Liver (tissue), 9 donors: ENCODE data around the gene COL19A1. TPM values are rescaled to one million over a fixed set of nuclear protein-coding genes. Genes with fewer than 3 reads are reported as not detected.

Experiments used
- DNase-seq: peaks from one replicate; pipeline ENCODE4 v3.0.0-alpha.2; 2017; ENCODE audit warnings: low spot score
- H3K27ac ChIP-seq, 2 donors: one replicate each; pipeline ENCODE4 v1.7.0; 2013; ENCODE audit warnings: inconsistent platforms in 2 of 2, low read length in 2 of 2, control low read depth in 1 of 2, low read depth in 1 of 2, mild to moderate bottlenecking in 1 of 2
- H3K27me3 ChIP-seq, 4 donors: one replicate each; pipeline versions ENCODE4 v1.6.1 to v1.7.0; 2013; ENCODE audit warnings: low read length in 3 of 4, inconsistent platforms in 1 of 4, mild to moderate bottlenecking in 1 of 4, moderate library complexity in 1 of 4; ENCODE audit not compliant: control insufficient read depth in 4 of 4, insufficient read depth in 4 of 4
- H3K36me3 ChIP-seq, 4 donors: one replicate each; pipeline versions ENCODE4 v1.6.1 to v1.7.0; 2013; ENCODE audit warnings: low read length in 3 of 4, mild to moderate bottlenecking in 3 of 4, low read depth in 1 of 4, moderate library complexity in 1 of 4; ENCODE audit not compliant: control insufficient read depth in 4 of 4, insufficient read depth in 3 of 4
- H3K4me1 ChIP-seq, 4 donors: one replicate each; pipeline versions ENCODE4 v1.6.1 to v1.7.0; 2013; ENCODE audit warnings: low read length in 3 of 4, mild to moderate bottlenecking in 3 of 4, moderate library complexity in 1 of 4; ENCODE audit not compliant: control insufficient read depth in 4 of 4, insufficient read depth in 4 of 4
- H3K4me3 ChIP-seq, 3 donors: one replicate each; pipeline versions ENCODE4 v1.6.1 to v1.7.0; 2013; ENCODE audit warnings: low read length in 3 of 3, control low read depth in 1 of 3, low read depth in 1 of 3, mild to moderate bottlenecking in 1 of 3
- H3K9ac ChIP-seq, 2 donors: one replicate each; pipeline ENCODE4 v1.7.0; 2013; ENCODE audit warnings: low read length in 2 of 2, mild to moderate bottlenecking in 2 of 2, moderate library complexity in 2 of 2, control low read depth in 1 of 2, low read depth in 1 of 2
- H3K9me3 ChIP-seq, 4 donors: one replicate each; pipeline versions ENCODE4 v1.6.1 to v1.7.0; 2013; ENCODE audit warnings: low read length in 3 of 4; ENCODE audit not compliant: control insufficient read depth in 4 of 4
- EGR1 ChIP-seq, 2 donors: IDR thresholded peaks; 2 replicates each; pipeline ENCODE4 v1.6.1; 2016 to 2018; ENCODE audit warnings: antibody characterized with exemption in 2 of 2, low read depth in 2 of 2
- FOXA1 ChIP-seq: IDR thresholded peaks from 2 replicates; pipeline ENCODE4 v1.6.1; 2016; ENCODE audit warnings: antibody characterized with exemption
- FOXA2 ChIP-seq: IDR thresholded peaks from 2 replicates; pipeline ENCODE4 v1.6.1; 2016; ENCODE audit warnings: antibody characterized with exemption
- GABPA ChIP-seq, 2 donors: IDR thresholded peaks in 1 of 2; conservative IDR thresholded peaks in 1 of 2; 2 replicates each; pipeline ENCODE4 v1.6.1; 2016; ENCODE audit warnings: antibody characterized with exemption in 2 of 2, mild to moderate bottlenecking in 1 of 2, moderate library complexity in 1 of 2
- HNF4G ChIP-seq: IDR thresholded peaks from 2 replicates; pipeline ENCODE4 v1.6.1; 2016; ENCODE audit warnings: antibody characterized with exemption
- JUND ChIP-seq, 2 donors: IDR thresholded peaks; 2 replicates each; pipeline ENCODE4 v1.6.1; 2016; ENCODE audit warnings: antibody characterized with exemption in 2 of 2
- NR2F2 ChIP-seq: IDR thresholded peaks from 2 replicates; pipeline ENCODE4 v1.6.1; 2016; ENCODE audit warnings: antibody characterized with exemption
- RAD21 ChIP-seq, 2 donors: IDR thresholded peaks; 2 replicates each; pipeline ENCODE4 v1.6.1; 2016; ENCODE audit warnings: antibody characterized with exemption in 2 of 2, mild to moderate bottlenecking in 2 of 2
- RXRA ChIP-seq, 2 donors: IDR thresholded peaks; 2 replicates each; pipeline ENCODE4 v1.6.1; 2017 to 2018; ENCODE audit warnings: antibody characterized with exemption in 2 of 2, mild to moderate bottlenecking in 1 of 2
- SP1 ChIP-seq: IDR thresholded peaks from 2 replicates; pipeline ENCODE4 v1.6.1; 2018; ENCODE audit warnings: antibody characterized with exemption, mild to moderate bottlenecking
- TAF1 ChIP-seq: conservative IDR thresholded peaks from 2 replicates; pipeline ENCODE4 v1.6.1; 2016; ENCODE audit warnings: antibody characterized with exemption, mild to moderate bottlenecking
- YY1 ChIP-seq: IDR thresholded peaks from 2 replicates; pipeline ENCODE4 v1.6.1; 2016; ENCODE audit warnings: antibody characterized with exemption, mild to moderate bottlenecking
- WGBS: extraction: QIAGEN DNeasy Blood & Tissue Kit; methylation state at CpG from one replicate; pipeline ENCODE4 v1.1.7; 2013; 5-methylcytosine and 5-hydroxymethylcytosine counted together
- polyA plus RNA-seq, 2 donors: library from polyadenylated mRNA; stranded (reverse) in 1 of 2; unstranded in 1 of 2; fragments of 200-250 nt in 1 of 2; fragments of >200 nt in 1 of 2; fragmentation: Nextera tagmentation in 1 of 2; extraction: Ambion mirVana in 1 of 2; gene quantifications; one replicate each; pipeline versions ENCODE4 v1.2.1 to v1.2.3, GENCODE V29; 2013 to 2015
- total RNA-seq, 2 donors: library from RNA; depleted of rRNA; stranded (reverse); fragments of >200 nt; gene quantifications; one replicate each; pipeline ENCODE4 v1.2.3, GENCODE V29; 2014
- TF ChIP-seq, protein P1 (sequence below): IDR thresholded peaks from 2 replicates; pipeline ENCODE4 v1.6.1; 2016; ENCODE audit warnings: antibody characterized with exemption
- TF ChIP-seq, protein P2 (sequence below): IDR thresholded peaks from 2 replicates; pipeline ENCODE4 v1.6.1; 2016; ENCODE audit warnings: antibody characterized with exemption
- TF ChIP-seq, protein P3 (sequence below): fragments of 150-350 bp; IDR thresholded peaks from 2 replicates; pipeline ENCODE4 v1.5.1; 2017; ENCODE audit warnings: improper control_type of control experiment, low read depth, low read length; ENCODE audit not compliant: missing input control
- TF ChIP-seq, protein P4 (sequence below): IDR thresholded peaks from 2 replicates; pipeline ENCODE4 v1.6.1; 2016; ENCODE audit warnings: antibody characterized with exemption, mild to moderate bottlenecking
- TF ChIP-seq, protein P5 (sequence below): IDR thresholded peaks from 2 replicates; pipeline ENCODE4 v1.6.1; 2016; ENCODE audit warnings: antibody characterized with exemption
- donor health status: healthy.
- donor health status: healthy.
- donor health status: healthy.
- donor health status: healthy.
- donor health status: healthy.

COL19A1 gene
- total and polyA plus RNA-seq, 4 donors, result 0.25 to 0.51 TPM; not detected in 2

DNA sequence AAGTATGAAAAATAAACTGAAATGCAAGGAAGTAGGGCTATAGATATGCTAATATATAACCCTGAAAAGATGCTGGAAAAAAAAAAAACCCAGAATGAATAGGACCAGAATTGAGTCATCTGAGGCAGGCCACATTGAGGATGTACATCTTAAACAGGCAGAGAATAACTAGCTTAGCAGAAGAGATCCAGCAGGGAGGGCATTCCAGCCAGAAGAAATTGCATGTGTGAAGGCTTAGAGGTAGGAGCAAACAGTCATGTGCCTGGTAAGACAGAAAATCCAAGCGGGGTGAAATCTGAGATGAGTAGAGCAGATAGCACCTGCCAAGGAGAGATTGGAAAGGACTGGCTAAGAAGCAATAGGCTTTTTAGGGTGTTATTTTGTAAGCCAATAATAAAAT, 2.6 kb downstream of the COL19A1 start (continued):
- no peak for TF ChIP-seq RXRA (IDR thresholded peaks at IDR 0.05)
- TF ChIP-seq HNF4G, result no peak

DNA sequence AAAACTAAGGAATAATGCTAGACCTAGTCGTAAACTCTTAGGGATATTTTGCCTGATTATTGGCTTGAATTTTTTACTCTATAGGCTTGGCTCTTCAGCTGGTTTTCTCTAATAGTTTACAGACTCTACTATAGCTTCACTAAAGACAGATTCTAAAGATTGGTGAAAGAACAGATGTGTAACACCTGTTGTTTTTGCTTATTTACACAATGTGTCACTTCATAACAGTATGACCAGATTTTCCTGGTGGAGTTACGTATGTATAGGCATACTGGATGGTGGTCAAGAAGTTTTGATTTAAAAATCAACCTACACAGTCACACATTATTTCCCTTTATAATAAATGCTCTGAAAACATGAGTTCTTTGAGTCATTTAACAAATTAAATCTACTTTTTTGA, 4.8 kb downstream of the COL19A1 start:
- DNase-seq, result no peak
- no peaks in the 10 kb centered on the region for H3K36me3 ChIP-seq
- no peak overlapping the region for H3K4me3 ChIP-seq
- H3K9ac ChIP-seq, result no peak overlapping the region
- no peaks in the 10 kb centered on the region for H3K9me3 ChIP-seq
- H3K27ac ChIP-seq, result no peak overlapping the region
- WGBS, result 91% methylated on average over 2 of the region's 2 CpGs
- H3K4me1 ChIP-seq, result peaks cover 2 to 17% (median 7%) of the 10 kb centered on the region in 4 donors
- TF ChIP-seq RXRA (IDR thresholded peaks at IDR 0.05), result no peak
- TF ChIP-seq, protein P1, sequence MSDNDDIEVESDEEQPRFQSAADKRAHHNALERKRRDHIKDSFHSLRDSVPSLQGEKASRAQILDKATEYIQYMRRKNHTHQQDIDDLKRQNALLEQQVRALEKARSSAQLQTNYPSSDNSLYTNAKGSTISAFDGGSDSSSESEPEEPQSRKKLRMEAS, result no peak
- no peak for TF ChIP-seq SP1
- TF ChIP-seq, protein P2, sequence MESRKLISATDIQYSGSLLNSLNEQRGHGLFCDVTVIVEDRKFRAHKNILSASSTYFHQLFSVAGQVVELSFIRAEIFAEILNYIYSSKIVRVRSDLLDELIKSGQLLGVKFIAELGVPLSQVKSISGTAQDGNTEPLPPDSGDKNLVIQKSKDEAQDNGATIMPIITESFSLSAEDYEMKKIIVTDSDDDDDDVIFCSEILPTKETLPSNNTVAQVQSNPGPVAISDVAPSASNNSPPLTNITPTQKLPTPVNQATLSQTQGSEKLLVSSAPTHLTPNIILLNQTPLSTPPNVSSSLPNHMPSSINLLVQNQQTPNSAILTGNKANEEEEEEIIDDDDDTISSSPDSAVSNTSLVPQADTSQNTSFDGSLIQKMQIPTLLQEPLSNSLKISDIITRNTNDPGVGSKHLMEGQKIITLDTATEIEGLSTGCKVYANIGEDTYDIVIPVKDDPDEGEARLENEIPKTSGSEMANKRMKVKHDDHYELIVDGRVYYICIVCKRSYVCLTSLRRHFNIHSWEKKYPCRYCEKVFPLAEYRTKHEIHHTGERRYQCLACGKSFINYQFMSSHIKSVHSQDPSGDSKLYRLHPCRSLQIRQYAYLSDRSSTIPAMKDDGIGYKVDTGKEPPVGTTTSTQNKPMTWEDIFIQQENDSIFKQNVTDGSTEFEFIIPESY, result no peak
- no peak for TF ChIP-seq JUND (IDR thresholded peaks at IDR 0.05)
- TF ChIP-seq FOXA1, result no peak
- TF ChIP-seq FOXA2, result no peak
- no peak for TF ChIP-seq GABPA (IDR thresholded peaks at IDR 0.05 in 1 of 2, conservative IDR thresholded peaks at IDR 0.05 in 1 of 2)
- H3K27me3 ChIP-seq, result no peaks in the 10 kb centered on the region

DNA sequence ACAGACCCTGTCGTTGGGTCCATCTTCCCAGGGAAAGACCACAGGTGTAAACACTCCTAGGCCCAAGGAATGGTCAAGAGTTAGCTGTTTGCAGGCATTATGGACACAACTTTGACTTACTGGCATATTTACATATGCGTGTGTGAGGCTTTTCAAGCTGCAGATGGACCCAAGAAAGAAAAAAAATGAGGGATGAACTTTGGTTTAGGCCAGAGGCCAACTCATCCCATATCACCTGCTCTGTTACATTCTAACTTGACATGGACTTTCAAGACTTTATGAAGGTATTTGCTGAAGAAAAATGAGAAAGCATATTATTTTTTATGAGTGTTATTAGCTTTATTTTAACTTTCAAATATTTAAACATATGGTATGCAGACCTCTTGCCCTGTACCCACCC, 6.9 kb downstream of the COL19A1 start:
- Histone ChIP-seq H3K36me3 (no peaks in the 10 kb centered on the region), H3K4me3 (no peak overlapping the region), H3K27ac (no peak overlapping the region), H3K9me3 (no peaks in the 10 kb centered on the region), H3K27me3 (no peaks in the 10 kb centered on the region), H3K4me1 (no peaks in the 10 kb centered on the region), H3K9ac (no peak overlapping the region)
- TF ChIP-seq EGR1 (IDR thresholded peaks at IDR 0.05; ENCODE audit: low read depth in 2 of 2) (no peak), HNF4G (no peak), TAF1 (no peak), SP1 (no peak), RXRA (IDR thresholded peaks at IDR 0.05) (no peak)
- no peak for DNase-seq
- WGBS, result 93% methylated on average over 2 of the region's 2 CpGs

DNA sequence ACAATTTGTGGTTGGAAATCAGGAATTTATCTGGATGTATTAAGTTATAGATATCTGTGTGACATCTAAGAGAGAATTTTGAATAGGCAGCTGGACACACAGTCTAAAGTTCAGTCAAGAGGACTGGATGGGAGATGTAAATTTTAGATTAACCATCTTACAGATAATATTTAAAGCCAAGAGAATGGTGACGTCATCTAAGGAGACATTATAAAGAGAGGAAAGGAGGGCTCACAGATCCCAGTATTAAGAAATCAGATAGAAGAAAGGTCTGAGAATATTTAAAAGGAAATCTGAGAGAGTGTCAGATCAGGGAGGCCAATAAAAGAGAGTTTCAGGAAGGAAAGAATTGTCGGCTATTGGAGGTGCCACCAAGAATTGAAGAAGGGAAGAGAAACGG, 9.4 kb downstream of the COL19A1 start:
- Histone ChIP-seq H3K27ac (no peak overlapping the region), H3K27me3 (no peaks in the 10 kb centered on the region), H3K9me3 (no peaks in the 10 kb centered on the region), H3K9ac (no peak overlapping the region), H3K36me3 (no peaks in the 10 kb centered on the region), H3K4me3 (no peak overlapping the region), H3K4me1 (no peaks in the 10 kb centered on the region)
- WGBS, result 78% methylated on average over 3 of the region's 3 CpGs
- no peak for DNase-seq
- TF ChIP-seq SP1, result no peak
- TF ChIP-seq EGR1 (IDR thresholded peaks at IDR 0.05; ENCODE audit: low read depth in 2 of 2), result no peak
- no peak for TF ChIP-seq NR2F2
- no peak for TF ChIP-seq JUND (IDR thresholded peaks at IDR 0.05)
- TF ChIP-seq YY1, result no peak
- no peak for TF ChIP-seq FOXA2
- no peak for TF ChIP-seq RAD21 (IDR thresholded peaks at IDR 0.05)
- TF ChIP-seq, protein P3, sequence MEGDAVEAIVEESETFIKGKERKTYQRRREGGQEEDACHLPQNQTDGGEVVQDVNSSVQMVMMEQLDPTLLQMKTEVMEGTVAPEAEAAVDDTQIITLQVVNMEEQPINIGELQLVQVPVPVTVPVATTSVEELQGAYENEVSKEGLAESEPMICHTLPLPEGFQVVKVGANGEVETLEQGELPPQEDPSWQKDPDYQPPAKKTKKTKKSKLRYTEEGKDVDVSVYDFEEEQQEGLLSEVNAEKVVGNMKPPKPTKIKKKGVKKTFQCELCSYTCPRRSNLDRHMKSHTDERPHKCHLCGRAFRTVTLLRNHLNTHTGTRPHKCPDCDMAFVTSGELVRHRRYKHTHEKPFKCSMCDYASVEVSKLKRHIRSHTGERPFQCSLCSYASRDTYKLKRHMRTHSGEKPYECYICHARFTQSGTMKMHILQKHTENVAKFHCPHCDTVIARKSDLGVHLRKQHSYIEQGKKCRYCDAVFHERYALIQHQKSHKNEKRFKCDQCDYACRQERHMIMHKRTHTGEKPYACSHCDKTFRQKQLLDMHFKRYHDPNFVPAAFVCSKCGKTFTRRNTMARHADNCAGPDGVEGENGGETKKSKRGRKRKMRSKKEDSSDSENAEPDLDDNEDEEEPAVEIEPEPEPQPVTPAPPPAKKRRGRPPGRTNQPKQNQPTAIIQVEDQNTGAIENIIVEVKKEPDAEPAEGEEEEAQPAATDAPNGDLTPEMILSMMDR, result no peak
- TF ChIP-seq, protein P4, sequence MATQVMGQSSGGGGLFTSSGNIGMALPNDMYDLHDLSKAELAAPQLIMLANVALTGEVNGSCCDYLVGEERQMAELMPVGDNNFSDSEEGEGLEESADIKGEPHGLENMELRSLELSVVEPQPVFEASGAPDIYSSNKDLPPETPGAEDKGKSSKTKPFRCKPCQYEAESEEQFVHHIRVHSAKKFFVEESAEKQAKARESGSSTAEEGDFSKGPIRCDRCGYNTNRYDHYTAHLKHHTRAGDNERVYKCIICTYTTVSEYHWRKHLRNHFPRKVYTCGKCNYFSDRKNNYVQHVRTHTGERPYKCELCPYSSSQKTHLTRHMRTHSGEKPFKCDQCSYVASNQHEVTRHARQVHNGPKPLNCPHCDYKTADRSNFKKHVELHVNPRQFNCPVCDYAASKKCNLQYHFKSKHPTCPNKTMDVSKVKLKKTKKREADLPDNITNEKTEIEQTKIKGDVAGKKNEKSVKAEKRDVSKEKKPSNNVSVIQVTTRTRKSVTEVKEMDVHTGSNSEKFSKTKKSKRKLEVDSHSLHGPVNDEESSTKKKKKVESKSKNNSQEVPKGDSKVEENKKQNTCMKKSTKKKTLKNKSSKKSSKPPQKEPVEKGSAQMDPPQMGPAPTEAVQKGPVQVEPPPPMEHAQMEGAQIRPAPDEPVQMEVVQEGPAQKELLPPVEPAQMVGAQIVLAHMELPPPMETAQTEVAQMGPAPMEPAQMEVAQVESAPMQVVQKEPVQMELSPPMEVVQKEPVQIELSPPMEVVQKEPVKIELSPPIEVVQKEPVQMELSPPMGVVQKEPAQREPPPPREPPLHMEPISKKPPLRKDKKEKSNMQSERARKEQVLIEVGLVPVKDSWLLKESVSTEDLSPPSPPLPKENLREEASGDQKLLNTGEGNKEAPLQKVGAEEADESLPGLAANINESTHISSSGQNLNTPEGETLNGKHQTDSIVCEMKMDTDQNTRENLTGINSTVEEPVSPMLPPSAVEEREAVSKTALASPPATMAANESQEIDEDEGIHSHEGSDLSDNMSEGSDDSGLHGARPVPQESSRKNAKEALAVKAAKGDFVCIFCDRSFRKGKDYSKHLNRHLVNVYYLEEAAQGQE, result no peak
- TF ChIP-seq, protein P5, sequence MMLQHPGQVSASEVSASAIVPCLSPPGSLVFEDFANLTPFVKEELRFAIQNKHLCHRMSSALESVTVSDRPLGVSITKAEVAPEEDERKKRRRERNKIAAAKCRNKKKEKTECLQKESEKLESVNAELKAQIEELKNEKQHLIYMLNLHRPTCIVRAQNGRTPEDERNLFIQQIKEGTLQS, result no peak
- TF ChIP-seq HNF4G, result no peak
- TF ChIP-seq, protein P2, result no peak
